Urothelium cell line (cell line): ENCODE data around the gene ATXN1.

Source experiments
- DNase-seq: peaks from one replicate; pipeline ENCODE4 v3.0.0; 2011; ENCODE audit warnings: low spot score, mixed read lengths
- FAIRE-seq: peaks from 2 replicates; lab custom pipeline; 2011; peaks lifted over from hg19 to GRCh38; lab: Jason Lieb, UNC

The ATXN1 gene

GRCh38 chr6:16783952-16784565 lies 22.8 kb upstream of the ATXN1 start:
- FAIRE-seq = no peak
- no peak for DNase-seq

GRCh38 chr6:16783509-16783908 lies 22.2 kb upstream of the ATXN1 start:
- FAIRE-seq (no peak), DNase-seq (no peak)

GRCh38 chr6:16782278-16782677 lies 21.0 kb upstream of the ATXN1 start:
- no peak for DNase-seq
- FAIRE-seq = no peak

- no peak for DNase-seq
- no peak for FAIRE-seq
These were observed 20.3 kb upstream of the ATXN1 start for GRCh38 chr6:16781348-16782169.

- FAIRE-seq = no peak
- no peak for DNase-seq
These were observed 17.3 kb upstream of the ATXN1 start for GRCh38 chr6:16778521-16778920.

GRCh38 chr6:16777794-16778193 lies 16.5 kb upstream of the ATXN1 start:
- FAIRE-seq (no peak), DNase-seq (no peak)

GRCh38 chr6:16776394-16777017 lies 15.2 kb upstream of the ATXN1 start:
- DNase-seq (no peak), FAIRE-seq (no peak)

GRCh38 chr6:16774437-16774836 lies 13.2 kb upstream of the ATXN1 start:
- FAIRE-seq (no peak), DNase-seq (no peak)

- FAIRE-seq (no peak), DNase-seq (no peak)
These were observed 12.1 kb upstream of the ATXN1 start for GRCh38 chr6:16773362-16773761.

GRCh38 chr6:16770701-16771569 lies 9.7 kb upstream of the ATXN1 start:
- DNase-seq (peak; percentile 81), FAIRE-seq (no peak)

GRCh38 chr6:16769986-16770376 lies 8.7 kb upstream of the ATXN1 start:
- DNase-seq = no peak
- FAIRE-seq = no peak

GRCh38 chr6:16769131-16769985 lies 8.1 kb upstream of the ATXN1 start:
- FAIRE-seq = no peak
- DNase-seq = peak; percentile 73

- no peak for FAIRE-seq
- DNase-seq = no peak
These were observed 7.2 kb upstream of the ATXN1 start for GRCh38 chr6:16768477-16768830.

GRCh38 chr6:16767765-16768476 lies 6.7 kb upstream of the ATXN1 start:
- DNase-seq (no peak), FAIRE-seq (no peak)

GRCh38 chr6:16766836-16767745 lies 5.8 kb upstream of the ATXN1 start:
- DNase-seq (no peak), FAIRE-seq (no peak)

GRCh38 chr6:16766043-16766536 lies 4.8 kb upstream of the ATXN1 start:
- FAIRE-seq (no peak), DNase-seq (no peak)

GRCh38 chr6:16765235-16765634 lies 4.0 kb upstream of the ATXN1 start:
- DNase-seq (no peak), FAIRE-seq (no peak)

- DNase-seq = no peak
- FAIRE-seq = no peak
These were observed 3.1 kb upstream of the ATXN1 start for GRCh38 chr6:16764188-16764950.
